Stimulated activated CD4-positive, alpha-beta T cell treated with anti-CD3 and anti-CD28 coated beads, Interleukin-1b, Interleukin-23, amount 100 ng/mL, for 4 hours (primary cell): ENCODE results near the gene PSENEN.

ENCODE experiments used
- DNase-seq, 2 donors: peaks; one replicate each; pipeline ENCODE4 v3.0.0-alpha.2; 2020; ENCODE audit warnings: low read depth in 2 of 2

Gene PSENEN

GRCh38 chr19:35745328-35746086 lies at the start of gene PSENEN, which contains the start of gene U2AF1L4:
TSS of gene PSENEN (plus strand) at chr19:35745651. CDS start at chr19:35745931, 280 bp downstream.
TSS of gene U2AF1L4 (minus strand) at chr19:35745418. CDS start at chr19:35745391, 27 bp downstream.
- peak; percentile 87 to 93 for DNase-seq

GRCh38 chr19:35695895-35696422 lies 49.5 kb upstream of the PSENEN start:
- no peak for DNase-seq

- DNase-seq = no peak
Observed at GRCh38 chr19:35696835-35697234, 48.6 kb upstream of the PSENEN start.

- peak; percentile 82 to 87 for DNase-seq
Observed at GRCh38 chr19:35702223-35703012, 43.0 kb upstream of the PSENEN start.

GRCh38 chr19:35703343-35703742 lies 42.1 kb upstream of the PSENEN start:
- DNase-seq = no peak

GRCh38 chr19:35704218-35704617 lies 41.2 kb upstream of the PSENEN start, which contains the start of gene ZBTB32:
TSS of gene ZBTB32 (plus strand) at chr19:35704558. CDS start at chr19:35714627, 10,069 bp downstream.
- DNase-seq = no peak

- no peak for DNase-seq
Observed at GRCh38 chr19:35708391-35708790, 37.1 kb upstream of the PSENEN start.

- peak; percentile 37 to 48 for DNase-seq
Observed at GRCh38 chr19:35710784-35711723, 34.4 kb upstream of the PSENEN start.

GRCh38 chr19:35712567-35713505 lies 32.6 kb upstream of the PSENEN start:
- peak in 1 of 2 donors; percentile 55 for DNase-seq

GRCh38 chr19:35713506-35713850 lies 32.0 kb upstream of the PSENEN start:
- DNase-seq = no peak

- no peak for DNase-seq
Observed at GRCh38 chr19:35713904-35714495, 31.5 kb upstream of the PSENEN start.

GRCh38 chr19:35714601-35715354 lies 30.7 kb upstream of the PSENEN start:
- no peak for DNase-seq

GRCh38 chr19:35715355-35715809 lies 30.1 kb upstream of the PSENEN start:
- DNase-seq = no peak

- DNase-seq = no peak
Observed at GRCh38 chr19:35715981-35716800, 29.3 kb upstream of the PSENEN start.

- DNase-seq = peak; percentile 93 to 94
Observed at GRCh38 chr19:35716801-35717664, 28.4 kb upstream of the PSENEN start.

GRCh38 chr19:35717665-35718344 lies 27.6 kb upstream of the PSENEN start, which contains the start of gene KMT2B:
TSS of gene KMT2B (plus strand) at chr19:35718003. CDS start at chr19:35718019, 16 bp downstream.
- DNase-seq = no peak
